K562 (cell line): ENCODE data around the gene ZNF319. TPM values are rescaled to one million over a fixed set of nuclear protein-coding genes. Genes with fewer than 3 reads are reported as not detected.
A peak's percentile ranks its signal among the peaks of the same experiment; 100 is the strongest.

Experiments
- ARID4B ChIP-seq: sonication (generic); formaldehyde crosslinking; IDR thresholded peaks from 2 replicates; pipeline ENCODE4 v1.8.0; 2022; ENCODE audit warnings: mild to moderate bottlenecking, missing genetic modification reagents
- FIP1L1 ChIP-seq: fragments of 200-400 bp; formaldehyde crosslinking; IDR thresholded peaks from 2 replicates; pipeline ENCODE4 v1.6.1; 2018; ENCODE audit warnings: mild to moderate bottlenecking, low read depth, low read length; ENCODE audit not compliant: poor library complexity, severe bottlenecking
- FUS ChIP-seq: fragments of 200-400 bp; formaldehyde crosslinking; optimal IDR thresholded peaks from 2 replicates; pipeline ENCODE3; 2017; ENCODE audit warnings: low read depth, low read length
- HCFC1 ChIP-seq: IDR thresholded peaks from 2 replicates; pipeline ENCODE4 v1.6.1; 2012; ENCODE audit warnings: low read depth, low read length, improper control_type of control experiment
- HDAC8 ChIP-seq: fragments of 450-650 bp; IDR thresholded peaks from 2 replicates; pipeline ENCODE4 v1.6.1; 2016; ENCODE audit warnings: mild to moderate bottlenecking, missing genetic modification characterization, moderate library complexity, missing compliant biosample characterization
- JUN ChIP-seq, 2 experiments: sonication (generic) in 1 of 2; formaldehyde crosslinking in 1 of 2; IDR thresholded peaks; 2 replicates each; pipeline versions ENCODE4 v1.6.1 to v1.8.0; 2012 to 2022; ENCODE audit warnings: borderline replicate concordance in 2 of 2, mild to moderate bottlenecking in 2 of 2, improper control_type of control experiment in 1 of 2, low read depth in 1 of 2, low read length in 1 of 2, missing genetic modification reagents in 1 of 2
- JUND ChIP-seq, 2 experiments: IDR thresholded peaks; 2 replicates in 1 of 2; 3 replicates in 1 of 2; pipeline ENCODE4 v1.6.1; 2011; ENCODE audit warnings: borderline replicate concordance in 2 of 2, low read depth in 2 of 2, low read length in 2 of 2, improper control_type of control experiment in 1 of 2, missing biosample characterization in 1 of 2, missing genetic modification characterization in 1 of 2, missing genetic modification reagents in 1 of 2
- KLF13 ChIP-seq: fragments of 450-650 bp; IDR thresholded peaks from 2 replicates; pipeline ENCODE4 v1.6.1; 2016; ENCODE audit warnings: missing genetic modification characterization, low read depth, mild to moderate bottlenecking, missing compliant biosample characterization, moderate library complexity, borderline replicate concordance
- MCM3 ChIP-seq: fragments of 450-650 bp; IDR thresholded peaks from 2 replicates; pipeline ENCODE4 v1.6.1; 2016
- NFRKB ChIP-seq: fragments of 450-650 bp; IDR thresholded peaks from 2 replicates; pipeline ENCODE4 v1.6.1; 2016; ENCODE audit warnings: low read depth
- PKNOX1 ChIP-seq: fragments of 450-650 bp; IDR thresholded peaks from 2 replicates; pipeline ENCODE4 v1.6.1; 2016
- RHOXF2B ChIP-seq: fragments of 250-450 bp; sonication (Bioruptor Pico); conservative IDR thresholded peaks from 2 replicates; pipeline ENCODE4 v1.5.1; 2021
- TGIF2 ChIP-seq: sonication (generic); formaldehyde crosslinking; IDR thresholded peaks from 2 replicates; pipeline ENCODE4 v1.8.1; 2022; ENCODE audit warnings: mild to moderate bottlenecking, missing genetic modification reagents, moderate library complexity
- TSC22D4 ChIP-seq: fragments of 450-650 bp; IDR thresholded peaks from 2 replicates; pipeline ENCODE4 v1.6.1; 2016; ENCODE audit warnings: missing genetic modification characterization, missing biosample characterization, control low read depth
- ZC3H11A ChIP-seq: IDR thresholded peaks from 2 replicates; pipeline ENCODE4 v1.6.1; 2012; ENCODE audit warnings: low read depth, low read length, improper control_type of control experiment
- ZFP36 ChIP-seq: fragments of 150-350 bp; IDR thresholded peaks from 2 replicates; pipeline ENCODE4 v1.6.1; 2018; ENCODE audit warnings: low read length, low read depth; ENCODE audit not compliant: partially characterized antibody
- ZNF24 ChIP-seq: fragments of 450-650 bp; IDR thresholded peaks from 2 replicates; pipeline ENCODE4 v1.6.1; 2016
- ZNF3 ChIP-seq: fragments of 250-450 bp; sonication (Bioruptor Pico); IDR thresholded peaks from 2 replicates; pipeline ENCODE4 v1.5.0; 2021; ENCODE audit warnings: mild to moderate bottlenecking, moderate library complexity
- polyA plus RNA-seq, 8 experiments: library from polyadenylated mRNA; depleted of rRNA in 4 of 8; stranded (reverse) in 5 of 8; unstranded in 3 of 8; fragments of >200 nt; fragmentation: Nextera tagmentation in 2 of 8; fragmentation: Illumina TruSeq in 1 of 8; extraction: Ambion mirVana in 2 of 8; extraction: Trizol in 1 of 8; gene quantifications; 2 replicates each; pipeline versions ENCODE4 v1.2.1 to v1.2.3, GENCODE V29; 2011 to 2014; ENCODE audit warnings: inconsistent platforms in 1 of 8, missing spikeins in 1 of 8
- total RNA-seq, 7 experiments: library from RNA; depleted of rRNA in 6 of 7; stranded (reverse); fragments of >200 nt in 6 of 7; fragmentation: Illumina TruSeq in 2 of 7; extraction: Trizol in 2 of 7; gene quantifications; 2 replicates each; pipeline versions ENCODE4 v1.2.1 to v1.2.3, GENCODE V29; 2011 to 2021; ENCODE audit warnings: low replicate concordance in 1 of 7
- TF ChIP-seq, protein P1 (sequence below): sonication (generic); formaldehyde crosslinking; IDR thresholded peaks from 2 replicates; pipeline ENCODE4 v1.4.0; 2020; ENCODE audit warnings: mild to moderate bottlenecking, missing genetic modification reagents

ZNF319 gene
- total and polyA plus RNA-seq, 9 of the 15 experiments (the other 6 are each of a cell fraction or from before 2014, with no cell fraction given), result 0.20 to 5.7 (median 1.4) TPM

DNA sequence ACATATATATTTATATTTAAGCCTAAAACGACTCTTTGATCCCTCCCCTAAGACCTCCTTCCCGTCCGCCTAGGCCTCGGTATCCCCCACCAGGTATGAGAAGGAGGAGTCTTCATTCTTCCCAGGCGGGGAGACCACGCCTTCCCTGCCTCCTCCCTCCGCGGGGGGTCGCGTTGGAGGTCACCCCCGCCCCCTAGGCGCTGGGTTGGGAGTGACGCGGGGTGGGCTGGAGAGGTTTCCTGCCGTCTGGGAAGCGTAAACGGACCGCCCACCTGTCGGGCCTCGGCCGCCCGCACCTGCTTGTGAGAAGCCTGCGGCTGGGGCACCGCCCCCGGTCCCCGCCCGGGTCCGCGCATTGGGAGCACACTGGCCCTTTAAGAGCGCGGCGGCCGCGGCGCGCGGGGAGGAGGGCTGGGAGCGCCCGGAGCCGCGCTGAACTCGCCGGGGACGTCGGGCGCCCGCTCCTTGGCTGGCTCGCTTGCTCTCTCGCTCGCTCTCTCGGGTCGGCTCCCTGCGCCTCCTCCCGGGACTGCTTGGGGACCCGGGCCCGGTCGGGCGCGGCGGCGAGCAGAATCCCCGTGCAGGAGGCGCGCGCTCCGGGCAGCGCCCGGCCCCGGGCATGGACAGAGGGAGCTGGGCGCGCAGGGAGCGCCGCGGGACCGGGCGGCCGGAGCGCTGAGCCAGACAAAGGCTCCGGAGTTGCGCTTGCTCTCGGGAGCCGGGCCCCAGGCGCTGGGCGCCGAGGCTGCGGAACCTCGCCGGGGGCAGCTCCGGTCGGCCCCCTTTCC is 25.1 kb upstream of the ZNF319 start, which contains the start of gene MMP15 (continued):
- 0 out of 2 replicates have a peak, but pooled peaks have one; percentile 17 for TF ChIP-seq ARID4B
- TF ChIP-seq ZNF3 (CRISPR knock-in tag), result no peak
- no peak for TF ChIP-seq TGIF2 (CRISPR knock-in tag)
- TF ChIP-seq HDAC8, result no peak
- TF ChIP-seq PKNOX1, result peak; percentile 31; the same call in 1 of the 2 replicates
- TF ChIP-seq KLF13 (tag), result peak; percentile 88; the same call in 1 of the 2 replicates
- no peak for TF ChIP-seq TSC22D4
- TF ChIP-seq, protein P1, sequence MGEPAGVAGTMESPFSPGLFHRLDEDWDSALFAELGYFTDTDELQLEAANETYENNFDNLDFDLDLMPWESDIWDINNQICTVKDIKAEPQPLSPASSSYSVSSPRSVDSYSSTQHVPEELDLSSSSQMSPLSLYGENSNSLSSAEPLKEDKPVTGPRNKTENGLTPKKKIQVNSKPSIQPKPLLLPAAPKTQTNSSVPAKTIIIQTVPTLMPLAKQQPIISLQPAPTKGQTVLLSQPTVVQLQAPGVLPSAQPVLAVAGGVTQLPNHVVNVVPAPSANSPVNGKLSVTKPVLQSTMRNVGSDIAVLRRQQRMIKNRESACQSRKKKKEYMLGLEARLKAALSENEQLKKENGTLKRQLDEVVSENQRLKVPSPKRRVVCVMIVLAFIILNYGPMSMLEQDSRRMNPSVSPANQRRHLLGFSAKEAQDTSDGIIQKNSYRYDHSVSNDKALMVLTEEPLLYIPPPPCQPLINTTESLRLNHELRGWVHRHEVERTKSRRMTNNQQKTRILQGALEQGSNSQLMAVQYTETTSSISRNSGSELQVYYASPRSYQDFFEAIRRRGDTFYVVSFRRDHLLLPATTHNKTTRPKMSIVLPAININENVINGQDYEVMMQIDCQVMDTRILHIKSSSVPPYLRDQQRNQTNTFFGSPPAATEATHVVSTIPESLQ (CRISPR knock-in tag), result no peak
- no peak for TF ChIP-seq MCM3
- TF ChIP-seq RHOXF2B (CRISPR knock-in tag), result no peak
- TF ChIP-seq JUN (IDR thresholded peaks at IDR 0.05; ENCODE audit: borderline replicate concordance, low read depth, low read length), result no peak
- TF ChIP-seq JUN (CRISPR knock-in tag; IDR thresholded peaks at IDR 0.05; ENCODE audit: borderline replicate concordance), result no peak
- no peak for TF ChIP-seq NFRKB
- TF ChIP-seq FIP1L1, result no peak
- no peak for TF ChIP-seq ZC3H11A
- no peak for TF ChIP-seq ZFP36
- no peak; the same call in 1 of the 2 replicates for TF ChIP-seq JUND (IDR thresholded peaks at IDR 0.05; ENCODE audit: borderline replicate concordance, low read depth, low read length)
- TF ChIP-seq JUND (tag; IDR thresholded peaks at IDR 0.05; ENCODE audit: borderline replicate concordance, low read depth, low read length), result no peak
- no peak for TF ChIP-seq ZNF24
- no peak for TF ChIP-seq FUS
- TF ChIP-seq HCFC1, result no peak; the same call in 1 of the 2 replicates
